Putamen (tissue), 1 donor: ENCODE measurements around the gene ENOX1.

Experiments
- DNase-seq: peaks from one replicate; pipeline ENCODE4 v3.0.0-alpha.2; 2016; ENCODE audit warnings: low spot score

The ENOX1 gene

DNA sequence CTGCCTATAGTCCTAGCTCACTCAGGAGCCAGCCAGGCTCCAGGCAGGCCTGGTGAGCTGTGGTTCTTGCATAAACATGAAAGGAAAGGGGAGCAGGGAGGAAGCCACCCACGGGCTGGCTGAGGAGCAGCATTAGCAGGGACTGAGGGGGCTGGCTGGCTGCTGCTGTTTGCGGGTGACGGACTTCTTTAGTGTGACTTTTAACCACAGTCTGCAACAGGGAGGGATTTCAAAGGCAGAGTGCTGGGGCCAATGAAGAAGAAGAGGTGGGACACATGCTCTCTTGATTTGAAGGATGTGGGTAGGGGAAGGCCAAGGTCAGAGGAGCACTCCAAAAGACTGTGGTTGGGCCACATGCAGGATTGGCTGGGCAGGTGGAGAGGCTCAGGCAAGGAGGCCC lies 540.4 kb downstream of the ENOX1 start:
- DNase-seq: no peak

- DNase-seq: no peak
Measured at GRCh38 chr13:43245374-43245964, 541.3 kb downstream of the ENOX1 start.

- no peak for DNase-seq
Measured at GRCh38 chr13:43244481-43244880, 542.3 kb downstream of the ENOX1 start.

DNA sequence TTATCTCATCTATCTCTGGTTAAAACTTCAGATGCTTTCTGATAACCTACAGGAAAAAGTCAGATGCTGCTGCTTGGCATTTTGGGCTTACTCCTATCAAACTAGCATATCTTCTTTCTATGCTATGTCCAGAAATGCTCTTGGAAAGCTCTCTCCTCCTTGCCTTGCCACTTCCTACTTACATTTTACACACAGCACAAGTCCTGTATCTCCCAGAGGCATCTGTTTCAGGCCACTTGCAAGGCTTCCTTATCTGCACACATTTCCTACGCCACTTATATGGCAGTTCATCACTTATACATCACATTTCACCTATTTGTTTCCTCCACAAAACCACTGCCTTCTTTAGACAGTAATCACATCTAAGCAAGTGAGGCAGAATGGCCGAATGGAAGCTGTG lies 543.1 kb downstream of the ENOX1 start:
- no peak for DNase-seq

GRCh38 chr13:43242040-43242439 lies 544.7 kb downstream of the ENOX1 start:
- no peak for DNase-seq

- DNase-seq: no peak
Measured at GRCh38 chr13:43240278-43240677, 546.5 kb downstream of the ENOX1 start.

- no peak for DNase-seq
Measured at GRCh38 chr13:43239275-43239840, 547.4 kb downstream of the ENOX1 start.

- DNase-seq: no peak
Measured at GRCh38 chr13:43238341-43239083, 548.3 kb downstream of the ENOX1 start.

GRCh38 chr13:43237616-43238015 lies 549.2 kb downstream of the ENOX1 start:
- DNase-seq: no peak

DNA sequence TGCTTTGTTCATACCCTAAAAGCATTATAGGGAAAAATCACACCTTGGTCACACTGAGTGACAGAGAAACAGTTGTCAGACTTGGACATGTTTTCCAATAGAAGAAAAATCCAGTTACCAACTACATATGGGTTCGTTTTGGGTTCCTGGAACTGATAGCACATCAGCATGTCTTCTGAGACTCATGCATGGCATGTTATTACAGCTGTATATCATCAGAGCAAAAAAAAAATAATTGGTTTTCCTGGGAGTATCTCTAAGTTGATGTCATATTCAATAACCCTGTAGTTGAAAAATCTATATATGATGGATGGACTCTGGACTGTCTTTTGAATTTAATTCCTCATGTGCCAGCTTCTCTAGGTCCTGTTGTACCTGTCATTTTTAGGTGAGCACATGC lies 551.7 kb downstream of the ENOX1 start:
- DNase-seq: no peak

DNA sequence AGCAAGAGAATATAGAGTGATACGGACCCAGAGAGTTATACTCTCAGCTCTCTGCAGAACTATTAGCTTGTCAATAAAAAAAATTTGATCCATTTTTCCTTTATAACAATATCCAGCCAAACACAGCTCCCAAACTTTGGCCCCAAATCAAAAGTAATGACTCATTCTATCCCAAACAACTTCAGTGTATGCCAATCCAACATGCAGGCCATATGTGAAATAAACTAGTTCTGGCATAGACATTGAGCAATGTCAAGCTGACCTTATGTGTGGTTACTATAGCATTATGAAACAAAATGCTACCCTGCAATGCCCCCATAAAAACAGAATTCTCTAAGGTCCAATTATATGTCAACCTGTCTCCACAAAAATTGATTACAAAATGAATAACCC lies 553.9 kb downstream of the ENOX1 start:
- DNase-seq: no peak

- DNase-seq: no peak
Measured at GRCh38 chr13:43232144-43232872, 554.5 kb downstream of the ENOX1 start.

DNA sequence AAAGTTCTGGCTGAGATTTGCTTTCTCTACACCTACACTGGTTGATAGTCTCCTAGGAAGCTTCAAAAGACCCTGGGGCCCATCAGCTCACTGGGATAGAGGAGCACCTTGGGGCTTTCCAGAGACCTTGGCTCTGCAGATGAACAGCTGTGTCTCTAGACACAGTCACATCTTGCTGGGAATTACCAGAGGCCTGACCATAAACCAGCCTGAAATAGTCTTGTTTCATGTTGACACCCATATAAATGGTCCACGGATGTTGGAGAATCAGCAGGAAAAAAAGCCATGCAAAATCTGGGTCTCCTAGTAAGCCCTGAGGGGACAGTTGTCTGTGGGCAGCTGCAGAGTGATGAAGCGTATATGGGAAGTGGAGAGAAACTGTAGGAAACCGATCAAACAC lies 555.8 kb downstream of the ENOX1 start:
- DNase-seq: no peak

GRCh38 chr13:43229506-43229905 lies 557.3 kb downstream of the ENOX1 start:
- no peak for DNase-seq

GRCh38 chr13:43227721-43228120 lies 559.1 kb downstream of the ENOX1 start:
- no peak for DNase-seq

- DNase-seq: no peak
Measured at GRCh38 chr13:43223216-43223615, 563.6 kb downstream of the ENOX1 start.

DNA sequence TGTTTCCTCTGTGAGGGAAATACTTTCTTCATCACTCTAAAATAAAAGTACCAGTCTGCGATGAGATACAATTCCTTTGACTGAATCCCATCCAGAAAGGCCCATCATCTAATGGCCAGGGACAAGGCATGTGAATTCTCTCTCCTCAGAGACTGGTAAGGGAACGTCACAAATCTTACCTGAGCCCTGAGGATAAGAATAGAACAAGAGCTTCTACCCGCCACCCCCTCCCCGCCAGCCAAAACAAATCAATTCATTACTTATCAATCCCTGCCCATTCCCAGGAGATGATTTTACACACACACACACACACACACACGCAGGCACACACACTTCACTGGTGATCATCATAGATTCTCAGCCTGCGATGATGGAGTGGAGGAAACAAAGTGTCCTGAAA lies 564.7 kb downstream of the ENOX1 start:
- DNase-seq: no peak

DNA sequence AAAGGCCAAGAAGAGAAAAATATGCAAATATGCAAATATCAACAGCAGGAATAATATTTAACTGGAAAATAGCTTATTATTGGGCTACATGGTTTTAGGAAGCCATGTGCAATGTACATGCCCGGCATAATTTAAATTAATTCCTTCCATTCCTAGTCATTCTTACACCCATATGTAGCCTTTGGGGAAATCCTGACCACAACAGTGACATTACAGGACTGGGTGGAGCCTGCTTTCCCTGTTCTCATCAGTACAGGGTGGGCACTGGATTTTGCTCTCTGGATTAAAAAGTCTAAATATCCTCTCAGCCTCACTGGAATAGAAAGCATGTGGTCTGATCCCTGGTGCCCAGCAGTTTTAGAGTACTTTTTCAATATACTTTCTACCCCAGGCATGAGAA lies 565.2 kb downstream of the ENOX1 start:
- DNase-seq: no peak

- DNase-seq: no peak
Measured at GRCh38 chr13:43220873-43221595, 565.7 kb downstream of the ENOX1 start.

GRCh38 chr13:43214124-43214523 lies 572.6 kb downstream of the ENOX1 start:
- no peak for DNase-seq

DNA sequence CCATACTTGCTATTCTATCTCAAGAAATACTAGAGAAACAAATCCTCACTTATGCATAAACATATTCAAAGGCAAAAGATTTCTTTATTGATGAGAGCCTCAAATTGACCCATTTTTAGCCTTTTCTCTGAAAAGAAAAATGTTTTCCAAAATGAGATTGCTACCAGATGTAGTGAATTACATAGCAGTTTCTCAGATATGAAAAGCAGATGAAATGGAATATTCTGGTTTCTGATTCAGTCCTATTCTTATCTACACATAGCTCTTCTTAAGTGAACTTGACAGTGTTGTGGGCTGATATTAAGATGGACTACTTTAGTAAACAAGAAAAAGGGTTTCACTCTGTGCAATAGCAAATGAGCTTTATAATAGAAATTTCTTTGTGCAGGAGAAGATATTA lies 579.9 kb downstream of the ENOX1 start:
- DNase-seq: no peak

GRCh38 chr13:43205416-43205815 lies 581.4 kb downstream of the ENOX1 start:
- DNase-seq: no peak
